KOPT-K1 (cell line): ENCODE data around the gene ALKBH3.

Experiments
- H3K27ac ChIP-seq: fragments of 200-600 bp; sonication (generic); 2 replicates; pipeline ENCODE4 v1.5.1; 2016; ENCODE audit warnings: antibody characterized with exemption, mild to moderate bottlenecking, low read depth, low read length; ENCODE audit not compliant: poor library complexity, severe bottlenecking
- H3K36me3 ChIP-seq: fragments of 200-600 bp; sonication (generic); 2 replicates; pipeline ENCODE4 v1.5.1; 2017; ENCODE audit warnings: antibody characterized with exemption, mild to moderate bottlenecking, low read length, moderate library complexity; ENCODE audit not compliant: insufficient read depth
- H3K9me3 ChIP-seq: fragments of 200-600 bp; sonication (generic); 2 replicates; pipeline ENCODE4 v1.5.1; 2017; ENCODE audit warnings: antibody characterized with exemption, low read length, mild to moderate bottlenecking; ENCODE audit not compliant: insufficient read depth, poor library complexity, severe bottlenecking

The ALKBH3 gene

DNA sequence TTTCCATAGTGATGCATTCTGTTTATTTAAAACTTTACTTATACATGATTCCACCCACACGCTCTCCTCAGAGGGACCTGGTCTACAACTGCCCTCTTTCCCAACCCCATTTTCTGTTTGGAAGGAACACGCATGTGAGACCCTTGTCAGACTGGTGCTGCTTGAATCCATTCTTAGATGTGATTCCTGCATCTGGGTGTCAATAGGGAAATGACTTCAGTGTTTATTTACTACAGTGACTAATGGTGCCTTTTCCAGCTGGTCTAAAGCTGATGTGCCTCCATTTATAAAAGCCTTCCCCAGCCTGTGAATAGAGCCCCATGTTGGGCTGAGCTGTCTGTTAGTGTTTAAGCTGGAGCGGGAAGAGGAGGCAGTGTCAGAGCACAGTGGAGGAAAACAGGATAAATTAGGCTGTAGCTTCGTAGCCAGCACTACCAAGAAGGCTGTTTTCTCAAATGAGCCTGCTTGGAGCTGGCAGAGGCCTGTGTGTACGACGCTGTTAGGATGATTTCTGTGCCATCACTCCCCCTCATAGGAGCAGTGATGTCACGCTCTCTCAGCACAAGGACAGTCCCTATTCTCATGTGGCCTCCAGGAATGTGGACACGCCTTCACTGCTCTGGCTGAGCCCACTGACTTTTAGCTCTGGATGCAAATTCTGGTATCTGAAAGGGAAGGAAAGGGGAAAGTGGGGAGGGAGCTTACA, 42.9 kb downstream of the ALKBH3 start:
- Histone ChIP-seq H3K27ac (no peak overlapping the region), H3K36me3 (peaks cover 46% of the 10 kb centered on the region), H3K9me3 (no peaks in the 10 kb centered on the region)

GRCh38 chr11:43924112-43924855, 43.7 kb downstream of the ALKBH3 start:
- H3K36me3 ChIP-seq, result peaks cover 39% of the 10 kb centered on the region
- H3K9me3 ChIP-seq, result no peaks in the 10 kb centered on the region
- H3K27ac ChIP-seq, result no peak overlapping the region

DNA sequence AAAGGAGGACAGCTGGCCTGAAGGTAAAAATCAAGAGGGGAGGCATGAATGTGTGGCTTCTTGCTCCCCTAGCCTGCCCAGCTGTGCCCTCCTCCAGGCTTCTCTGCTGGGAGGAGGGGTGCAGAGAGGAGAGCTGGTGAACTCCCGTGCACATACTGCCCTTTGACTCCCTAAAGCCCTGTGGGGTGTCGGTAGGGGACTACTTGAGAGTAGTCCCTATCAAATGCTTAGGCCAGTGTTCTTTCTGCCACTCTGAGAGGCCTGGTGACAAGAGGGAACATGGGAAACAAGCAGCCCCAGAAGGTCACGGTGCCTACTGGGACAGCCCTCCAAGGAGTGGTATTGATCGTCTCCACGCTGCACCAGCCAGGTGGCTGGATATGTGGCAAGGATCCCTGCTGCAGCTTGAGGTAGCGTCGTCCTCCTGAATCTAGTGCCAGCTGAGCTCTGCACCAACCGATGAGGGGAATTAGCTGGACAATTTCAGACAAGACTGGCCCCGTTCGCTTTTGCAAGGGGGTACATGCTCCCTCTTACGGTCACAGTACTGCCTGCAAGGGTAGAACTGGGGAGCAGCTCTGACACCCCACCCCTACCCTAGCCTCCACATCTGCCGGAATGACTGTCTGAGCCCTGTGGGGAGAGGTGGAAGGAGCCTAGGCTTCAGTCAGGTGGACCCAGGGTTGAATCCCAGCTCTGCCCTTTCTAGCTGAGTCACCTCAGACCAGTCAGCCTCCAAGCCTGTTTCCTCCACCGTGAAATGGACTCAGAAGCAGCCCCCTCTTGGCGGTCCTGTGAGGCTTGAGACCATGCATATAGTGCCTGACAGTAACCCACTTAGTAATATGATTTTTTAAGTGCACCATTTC, 44.7 kb downstream of the ALKBH3 start:
- Histone ChIP-seq H3K9me3 (no peaks in the 10 kb centered on the region), H3K27ac (no peak overlapping the region), H3K36me3 (peaks cover 29% of the 10 kb centered on the region)

DNA sequence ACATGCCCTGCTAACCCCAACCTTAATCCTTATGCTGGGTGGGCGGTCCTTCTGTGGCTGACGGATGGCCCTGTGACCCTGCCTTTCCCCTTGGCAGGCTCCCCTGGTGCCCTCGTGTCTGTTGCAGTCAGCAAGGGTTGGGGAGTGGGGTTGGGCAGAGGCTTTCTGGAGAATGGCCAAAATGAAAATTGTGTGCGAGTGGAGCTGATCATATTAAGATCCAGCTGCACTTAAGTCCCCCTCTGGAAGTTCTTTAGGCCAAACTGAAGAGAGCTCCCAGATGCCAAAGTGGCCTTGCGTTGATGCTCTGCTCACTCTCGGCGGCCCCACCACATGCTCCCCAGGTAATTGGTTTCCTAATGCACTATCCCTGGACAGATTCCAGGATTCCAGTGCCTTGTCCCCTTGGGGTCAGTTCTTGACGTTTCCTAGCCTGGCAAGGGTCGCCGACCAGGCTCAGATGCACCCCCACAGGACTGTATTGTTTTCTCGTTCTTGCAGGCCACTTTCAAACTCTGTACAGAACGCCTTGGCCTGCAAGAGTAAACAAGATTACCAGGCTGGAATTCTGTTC, 45.4 kb downstream of the ALKBH3 start:
- H3K27ac ChIP-seq, result no peak overlapping the region
- H3K9me3 ChIP-seq, result no peaks in the 10 kb centered on the region
- peaks cover 21% of the 10 kb centered on the region for H3K36me3 ChIP-seq

DNA sequence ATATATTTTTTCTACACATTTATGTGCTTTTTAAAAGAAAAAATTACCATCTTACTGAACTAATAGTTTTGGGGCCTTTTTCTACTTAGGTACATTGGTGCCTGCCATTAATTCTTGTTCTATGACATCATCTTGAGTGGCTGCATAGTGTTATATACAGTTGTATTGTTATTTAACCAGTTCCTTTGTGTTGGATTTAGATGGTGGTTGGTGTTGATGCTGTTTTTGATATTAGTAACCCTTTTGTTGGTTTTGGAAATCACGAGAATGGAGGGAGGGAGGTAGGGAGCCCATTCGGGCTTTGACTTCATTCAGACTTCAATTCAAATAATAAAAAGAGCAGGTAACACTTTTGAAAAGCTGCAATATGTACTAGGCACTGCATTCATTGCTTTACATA, 46.4 kb downstream of the ALKBH3 start:
- Histone ChIP-seq H3K9me3 (no peaks in the 10 kb centered on the region), H3K36me3 (peaks cover 11% of the 10 kb centered on the region), H3K27ac (no peak overlapping the region)

- H3K27ac ChIP-seq, result no peak overlapping the region
- H3K36me3 ChIP-seq, result peaks cover under 1% of the 10 kb centered on the region; the same call in 1 of the 2 replicates
- H3K9me3 ChIP-seq, result no peaks in the 10 kb centered on the region
These were observed 47.5 kb downstream of the ALKBH3 start for GRCh38 chr11:43927925-43928707.

DNA sequence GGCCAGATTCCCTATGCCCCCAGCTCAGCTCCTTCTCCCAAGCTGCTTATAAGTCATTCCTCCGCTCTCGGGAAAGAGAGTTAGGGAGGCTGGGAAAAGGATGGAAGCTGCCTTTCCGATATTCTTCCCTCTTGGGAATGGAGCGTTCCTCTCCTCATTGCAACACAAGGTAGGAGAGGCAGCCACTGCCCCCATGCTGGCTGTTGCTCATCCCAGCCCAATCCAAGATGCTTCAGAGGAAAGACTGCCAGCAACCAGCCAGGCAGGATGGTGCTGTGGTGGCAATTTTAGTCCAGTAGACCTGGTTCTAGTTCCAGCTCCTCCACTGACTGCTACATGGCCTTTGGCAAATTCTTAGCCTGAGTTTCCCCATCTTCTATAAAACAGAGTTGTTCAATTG, 48.1 kb downstream of the ALKBH3 start:
- Histone ChIP-seq H3K27ac (no peak overlapping the region), H3K36me3 (no peaks in the 10 kb centered on the region), H3K9me3 (no peaks in the 10 kb centered on the region)

DNA sequence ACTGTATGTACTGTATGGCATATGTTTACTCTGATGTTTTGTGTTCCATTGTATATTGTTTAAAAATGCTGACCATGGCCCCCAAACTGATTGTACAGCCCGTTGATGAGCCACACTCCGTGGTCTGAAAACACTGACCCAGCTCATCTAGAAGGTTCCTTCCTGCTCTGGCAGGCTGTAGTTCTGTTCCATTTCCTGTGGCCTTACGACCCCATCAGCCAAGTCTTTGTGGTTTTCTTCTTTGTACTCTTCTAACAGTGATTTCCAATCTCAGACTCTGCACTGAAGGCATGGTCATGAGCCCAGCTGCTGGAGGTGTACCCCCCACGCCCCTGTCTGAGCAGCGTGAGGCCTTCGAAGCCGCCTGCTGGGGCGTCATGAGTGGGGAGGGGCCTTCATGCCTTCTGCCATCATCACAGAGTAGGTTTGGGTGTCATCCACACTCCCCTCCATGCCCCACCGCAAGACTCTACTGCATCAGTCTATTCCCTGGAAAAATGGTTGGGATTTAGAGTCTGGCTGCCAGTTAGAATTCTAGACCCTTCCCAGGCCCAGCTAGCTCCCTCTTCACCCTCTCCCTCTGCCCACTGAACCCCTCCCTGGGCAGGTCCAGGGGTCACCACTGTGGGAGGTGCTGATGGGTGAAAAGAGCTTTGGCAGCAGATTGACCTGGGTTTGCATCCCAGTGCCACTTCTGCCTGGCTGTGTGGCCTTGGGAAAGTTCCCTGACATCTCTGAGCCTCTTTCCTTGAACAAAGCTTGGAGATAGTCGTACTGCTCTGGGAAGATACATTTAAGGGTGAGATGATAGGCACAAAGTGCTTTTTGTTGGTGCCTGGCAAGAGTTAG, 50.5 kb downstream of the ALKBH3 start:
- H3K27ac ChIP-seq, result no peak overlapping the region

DNA sequence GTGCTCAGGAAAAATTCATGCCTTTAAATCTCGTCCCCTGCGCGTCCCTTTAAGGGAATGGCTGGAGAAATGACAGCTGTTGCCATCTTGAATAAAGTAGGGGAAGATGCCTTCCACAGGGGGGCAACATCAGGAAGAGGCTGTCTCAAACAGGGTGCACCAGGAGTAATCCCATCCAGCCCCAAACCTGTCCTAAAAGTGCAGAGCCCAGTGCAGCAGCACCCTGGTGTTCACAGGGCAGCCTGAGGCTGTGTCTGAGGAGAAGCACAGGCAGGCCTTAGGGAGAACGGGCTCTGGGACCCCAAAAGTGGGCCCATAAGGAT, 51.0 kb downstream of the ALKBH3 start:
- H3K36me3 ChIP-seq, result no peaks in the 10 kb centered on the region
- H3K9me3 ChIP-seq, result no peaks in the 10 kb centered on the region
- H3K27ac ChIP-seq, result no peak overlapping the region

More for the DNA sequence above, 50.5 kb downstream of the ALKBH3 start:
- Histone ChIP-seq H3K9me3 (no peaks in the 10 kb centered on the region), H3K36me3 (no peaks in the 10 kb centered on the region)

GRCh38 chr11:43933226-43933607, 52.6 kb downstream of the ALKBH3 start:
- Histone ChIP-seq H3K27ac (no peak overlapping the region), H3K9me3 (no peaks in the 10 kb centered on the region), H3K36me3 (no peaks in the 10 kb centered on the region)

DNA sequence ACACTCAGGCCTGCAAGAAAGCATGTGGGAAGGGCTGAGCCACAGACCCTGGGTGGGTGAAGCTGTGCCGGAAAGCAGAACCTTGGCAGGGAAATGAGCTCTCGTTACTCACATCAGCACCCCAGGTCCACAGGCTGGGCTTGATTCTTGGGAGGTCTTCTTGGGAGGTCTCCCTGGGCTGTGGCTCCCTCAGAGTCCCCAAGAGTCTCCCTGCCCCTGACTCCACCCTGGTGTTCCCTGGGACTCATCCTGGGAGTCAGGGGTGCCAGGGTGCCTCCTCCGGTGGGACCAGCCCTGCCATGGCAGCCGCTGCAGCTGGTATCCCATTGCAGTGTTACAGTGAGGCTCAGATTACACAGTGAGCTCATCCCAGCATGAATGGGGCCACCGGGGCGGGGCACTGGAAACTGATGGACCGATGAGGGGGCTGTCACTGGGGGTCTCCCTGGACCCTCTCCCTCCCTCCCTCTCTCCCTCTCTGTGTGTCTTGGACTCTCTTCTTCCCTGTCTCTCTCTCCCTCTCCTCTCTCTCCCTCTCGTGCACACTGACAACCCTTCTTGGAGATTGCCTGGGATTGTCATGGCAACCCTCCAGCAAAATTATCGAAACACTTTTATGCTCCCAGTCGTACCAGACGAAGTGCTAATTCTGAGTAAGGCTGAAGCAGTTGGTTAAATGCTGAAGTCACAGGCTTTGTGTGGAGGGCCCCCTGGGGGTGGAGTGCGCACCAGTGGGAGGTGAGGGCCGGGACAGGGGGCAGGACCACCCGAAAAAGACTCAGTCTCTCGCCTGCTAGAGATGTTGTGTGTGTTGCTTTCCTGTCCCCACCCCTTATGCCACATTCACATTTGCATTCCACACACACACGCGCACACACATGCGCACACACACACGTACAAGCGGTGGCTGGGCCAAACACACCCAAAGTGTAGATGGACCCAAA, 53.2 kb downstream of the ALKBH3 start:
- Histone ChIP-seq H3K36me3 (no peaks in the 10 kb centered on the region), H3K27ac (no peak overlapping the region), H3K9me3 (no peaks in the 10 kb centered on the region)

GRCh38 chr11:43934601-43935423, 54.2 kb downstream of the ALKBH3 start:
- no peaks in the 10 kb centered on the region for H3K36me3 ChIP-seq

More at GRCh38 chr11:43934601-43935423, 54.2 kb downstream of the ALKBH3 start:
- H3K9me3 ChIP-seq, result no peaks in the 10 kb centered on the region
- H3K27ac ChIP-seq, result no peak overlapping the region
